Neural cell (in vitro differentiated cells): ENCODE results near the gene HIC2. TPM values are rescaled to one million over a fixed set of nuclear protein-coding genes. Genes with fewer than 3 reads are reported as not detected.
A peak's percentile ranks its signal among the peaks of the same experiment; 100 is the strongest.
"Not testable (repeated sequence)": the region's sequence is repeated elsewhere in the genome, so short reads cannot be mapped to it uniquely, and the experiment has no call there.

Source experiments
- H2AFZ ChIP-seq: fragments of 200-600, 300-800 bp; sonication (generic), shearing (Covaris generic); 2 replicates; pipeline ENCODE4 v1.6.0; 2014; ENCODE audit warnings: low read depth, mild to moderate bottlenecking, antibody characterized with exemption, low read length, moderate library complexity
- H3F3A ChIP-seq: fragments of 200-600 bp; shearing (Covaris generic); 2 replicates; pipeline ENCODE4 v1.6.1; 2016; ENCODE audit warnings: mild to moderate bottlenecking, moderate library complexity, mixed read lengths, antibody characterized with exemption, low read length; ENCODE audit not compliant: insufficient read depth, poor library complexity, severe bottlenecking
- H3K27ac ChIP-seq: fragments of 200-600, 300-800 bp; sonication (generic), shearing (Covaris generic); 2 replicates; pipeline ENCODE4 v1.5.1; 2014; ENCODE audit warnings: mild to moderate bottlenecking, low read length, moderate library complexity
- H3K27me3 ChIP-seq: fragments of 300-800, 200-600 bp; sonication (generic), shearing (Covaris generic); 2 replicates; pipeline ENCODE4 v1.6.0; 2014; ENCODE audit warnings: mild to moderate bottlenecking, low read depth, low read length, moderate library complexity; ENCODE audit not compliant: insufficient read depth
- H3K36me3 ChIP-seq: fragments of 300-800, 200-600 bp; sonication (generic), shearing (Covaris generic); 2 replicates; pipeline ENCODE4 v1.5.1; 2014; ENCODE audit warnings: mild to moderate bottlenecking, antibody characterized with exemption, low read length, moderate library complexity; ENCODE audit not compliant: insufficient read depth
- H3K4me2 ChIP-seq: fragments of 300-800, 200-600 bp; sonication (generic), shearing (Covaris generic); 2 replicates; pipeline ENCODE4 v1.6.0; 2014; ENCODE audit warnings: mild to moderate bottlenecking, low read length
- H3K4me3 ChIP-seq: fragments of 300-800, 200-600 bp; sonication (generic), shearing (Covaris generic); 2 replicates; pipeline ENCODE4 v1.5.1; 2014; ENCODE audit warnings: mild to moderate bottlenecking, low read length, moderate library complexity
- H3K79me2 ChIP-seq: fragments of 200-600 bp; shearing (Covaris generic); replicated peaks from 2 replicates; pipeline ENCODE4 v1.6.0; 2014; ENCODE audit warnings: mild to moderate bottlenecking, low read length, moderate library complexity; ENCODE audit not compliant: insufficient read depth
- H3K9ac ChIP-seq: fragments of 300-800, 200-600 bp; sonication (generic), shearing (Covaris generic); 2 replicates; pipeline ENCODE4 v1.6.1; 2016; ENCODE audit warnings: mild to moderate bottlenecking, low read length, mixed read lengths
- H3K9me2 ChIP-seq: fragments of 200-600 bp; shearing (Covaris generic); 2 replicates; pipeline ENCODE4 v1.6.1; 2016; ENCODE audit warnings: mild to moderate bottlenecking, low read length, mixed read lengths; ENCODE audit not compliant: insufficient read depth
- H3K9me3 ChIP-seq: fragments of 200-600, 300-800 bp; sonication (generic), shearing (Covaris generic); 2 replicates; pipeline ENCODE4 v1.6.1; 2016; ENCODE audit warnings: mild to moderate bottlenecking, mixed run types, low read length, moderate library complexity, mixed read lengths
- H4K20me1 ChIP-seq: fragments of 200-600 bp; shearing (Covaris generic); 2 replicates; pipeline ENCODE4 v1.6.1; 2016; ENCODE audit warnings: mild to moderate bottlenecking, mixed run types; ENCODE audit not compliant: insufficient read depth
- polyA minus RNA-seq: library from RNA; depleted of rRNA, polyadenylated mRNA; stranded (reverse); fragments of >200 nt; gene quantifications from 2 replicates; pipeline ENCODE4 v1.2.3, GENCODE V29; 2014
- polyA plus RNA-seq: library from polyadenylated mRNA; depleted of rRNA; stranded (reverse); fragments of >200 nt; gene quantifications from 2 replicates; pipeline ENCODE4 v1.2.3, GENCODE V29; 2014

HIC2 gene, protein sequence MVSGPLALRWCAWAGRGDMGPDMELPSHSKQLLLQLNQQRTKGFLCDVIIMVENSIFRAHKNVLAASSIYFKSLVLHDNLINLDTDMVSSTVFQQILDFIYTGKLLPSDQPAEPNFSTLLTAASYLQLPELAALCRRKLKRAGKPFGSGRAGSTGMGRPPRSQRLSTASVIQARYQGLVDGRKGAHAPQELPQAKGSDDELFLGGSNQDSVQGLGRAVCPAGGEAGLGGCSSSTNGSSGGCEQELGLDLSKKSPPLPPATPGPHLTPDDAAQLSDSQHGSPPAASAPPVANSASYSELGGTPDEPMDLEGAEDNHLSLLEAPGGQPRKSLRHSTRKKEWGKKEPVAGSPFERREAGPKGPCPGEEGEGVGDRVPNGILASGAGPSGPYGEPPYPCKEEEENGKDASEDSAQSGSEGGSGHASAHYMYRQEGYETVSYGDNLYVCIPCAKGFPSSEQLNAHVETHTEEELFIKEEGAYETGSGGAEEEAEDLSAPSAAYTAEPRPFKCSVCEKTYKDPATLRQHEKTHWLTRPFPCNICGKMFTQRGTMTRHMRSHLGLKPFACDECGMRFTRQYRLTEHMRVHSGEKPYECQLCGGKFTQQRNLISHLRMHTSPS
- 19.0 and 25.6 TPM in 2 replicates for polyA plus RNA-seq
- polyA minus RNA-seq = 50.0 and 50.6 TPM in 2 replicates

GRCh38 chr22:21417227-21417746, at the start of gene HIC2:
TSS of gene HIC2 (plus strand) at chr22:21417371. CDS start at chr22:21442832, 25,461 bp downstream.
- H2AFZ ChIP-seq, H3F3A ChIP-seq, H3K9me2 ChIP-seq, H3K36me3 ChIP-seq, H4K20me1 ChIP-seq, H3K79me2 ChIP-seq, H3K4me2 ChIP-seq, H3K27me3 ChIP-seq, H3K9me3 ChIP-seq: not testable (repeated sequence)
- Histone ChIP-seq H3K27ac (peak within 1 kb of the TSS; percentile 56), H3K9ac (peak within 1 kb of the TSS; percentile 62), H3K4me3 (peak within 1 kb of the TSS; percentile 46)

DNA sequence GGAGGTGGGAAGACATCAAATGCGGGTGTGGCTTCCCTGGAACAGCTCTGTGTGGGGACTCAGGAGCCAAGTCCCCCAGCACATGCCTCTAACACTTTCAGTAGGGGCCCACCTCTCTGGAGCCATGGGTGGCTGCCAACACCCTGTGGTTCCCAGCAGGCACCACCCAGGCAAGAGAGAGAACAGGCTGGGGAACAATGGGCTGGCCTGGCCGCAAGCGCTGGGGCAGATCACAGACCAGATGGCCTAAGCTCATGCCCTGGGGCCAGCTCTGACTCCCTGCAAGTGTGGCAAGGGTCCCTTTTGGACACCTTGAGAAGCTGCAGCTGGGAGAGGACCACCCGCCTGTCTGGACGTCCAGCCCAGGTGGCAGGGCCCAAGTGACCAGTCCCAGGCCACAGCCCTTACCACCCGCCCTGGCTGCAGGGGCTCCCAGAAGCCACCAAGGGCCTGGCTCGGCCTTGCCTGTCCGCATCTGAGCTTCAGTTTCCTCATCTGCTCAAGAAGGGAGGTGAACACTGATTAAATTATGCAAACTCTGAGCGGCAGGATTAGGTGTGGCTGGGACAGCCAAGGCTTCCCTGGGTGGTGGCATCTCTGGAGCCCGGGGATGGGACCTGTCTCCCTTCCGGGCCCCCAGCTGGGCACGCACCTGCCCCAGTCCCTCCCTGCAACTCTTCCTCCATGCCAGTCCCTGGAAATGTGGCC, 48.4 kb upstream of the HIC2 start:
- H3K9ac ChIP-seq, H3K36me3 ChIP-seq, H3F3A ChIP-seq, H3K27ac ChIP-seq, H2AFZ ChIP-seq, H4K20me1 ChIP-seq, H3K79me2 ChIP-seq, H3K9me3 ChIP-seq, H3K9me2 ChIP-seq, H3K4me3 ChIP-seq, H3K4me2 ChIP-seq, H3K27me3 ChIP-seq: not testable (repeated sequence)

GRCh38 chr22:21375880-21376279, 41.3 kb upstream of the HIC2 start:
- H3K9me3 ChIP-seq, H2AFZ ChIP-seq, H3K27me3 ChIP-seq, H3K4me2 ChIP-seq, H3K9ac ChIP-seq, H3K9me2 ChIP-seq, H3K27ac ChIP-seq, H4K20me1 ChIP-seq, H3K4me3 ChIP-seq, H3F3A ChIP-seq, H3K36me3 ChIP-seq, H3K79me2 ChIP-seq: not testable (repeated sequence)

GRCh38 chr22:21383701-21384467, 33.3 kb upstream of the HIC2 start, which contains the start of gene RIMBP3B:
TSS of gene RIMBP3B (plus strand) at chr22:21383751. CDS start at chr22:21383859, 108 bp downstream.
- H3K4me3 ChIP-seq, H3K79me2 ChIP-seq, H3K27ac ChIP-seq, H3K9me2 ChIP-seq, H2AFZ ChIP-seq, H3F3A ChIP-seq, H3K27me3 ChIP-seq, H3K9ac ChIP-seq, H3K4me2 ChIP-seq, H4K20me1 ChIP-seq, H3K9me3 ChIP-seq, H3K36me3 ChIP-seq: not testable (repeated sequence)

GRCh38 chr22:21384468-21385357, 32.5 kb upstream of the HIC2 start:
- not testable (repeated sequence) for H2AFZ ChIP-seq, H3K9me3 ChIP-seq, H3K4me2 ChIP-seq, H3K27me3 ChIP-seq, H3K9ac ChIP-seq, H3K9me2 ChIP-seq, H4K20me1 ChIP-seq, H3K27ac ChIP-seq, H3F3A ChIP-seq, H3K79me2 ChIP-seq, H3K4me3 ChIP-seq, H3K36me3 ChIP-seq

DNA sequence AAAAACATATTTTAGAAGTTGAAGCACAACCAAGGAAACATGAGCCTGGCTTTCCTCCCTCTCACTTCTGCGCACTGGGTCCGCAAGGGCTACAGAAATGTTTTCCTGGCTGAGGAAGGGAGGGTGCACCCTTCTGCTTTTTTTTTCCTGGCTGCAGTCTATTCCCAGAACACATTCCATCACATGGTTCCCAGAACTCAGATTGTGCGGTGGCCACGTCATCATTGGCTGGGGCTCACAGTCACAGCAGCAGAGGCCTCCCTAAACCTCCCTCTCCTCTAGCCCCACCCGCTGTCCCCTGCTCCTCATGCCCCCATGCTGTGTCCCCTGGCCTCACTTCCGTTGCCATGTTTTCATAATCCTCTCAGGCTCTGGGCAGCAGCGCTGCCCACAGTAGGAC, 27.7 kb upstream of the HIC2 start:
- H3K9ac ChIP-seq, H3K36me3 ChIP-seq, H3K4me3 ChIP-seq, H3K4me2 ChIP-seq, H3K9me3 ChIP-seq, H3F3A ChIP-seq, H3K27me3 ChIP-seq, H3K9me2 ChIP-seq, H2AFZ ChIP-seq, H3K79me2 ChIP-seq, H3K27ac ChIP-seq, H4K20me1 ChIP-seq: not testable (repeated sequence)

DNA sequence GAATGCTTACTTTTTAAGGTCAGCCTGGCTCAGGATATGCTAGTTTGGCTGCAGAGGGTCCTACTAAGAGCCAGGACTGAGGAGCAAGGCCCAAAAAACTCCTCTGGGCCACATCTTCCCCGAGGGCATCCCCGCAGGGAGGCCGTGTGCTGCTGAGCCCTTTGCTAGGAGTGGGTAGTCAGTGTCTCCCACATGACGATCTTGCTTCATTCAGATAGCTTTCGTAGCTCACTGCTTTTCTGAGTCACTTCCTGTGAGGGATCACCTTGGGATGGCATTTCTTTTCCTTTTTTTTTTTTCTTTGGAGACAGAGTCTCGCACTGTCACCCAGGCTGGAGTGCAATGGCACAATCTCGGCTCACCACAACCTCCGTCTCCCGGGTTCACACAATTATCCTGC, 27.2 kb upstream of the HIC2 start:
- not testable (repeated sequence) for H3K27me3 ChIP-seq, H3K9me3 ChIP-seq, H3K9me2 ChIP-seq

More for the DNA sequence above, 27.2 kb upstream of the HIC2 start:
- H3F3A ChIP-seq, H3K9ac ChIP-seq, H2AFZ ChIP-seq, H3K36me3 ChIP-seq, H3K4me2 ChIP-seq, H4K20me1 ChIP-seq, H3K79me2 ChIP-seq, H3K4me3 ChIP-seq, H3K27ac ChIP-seq: not testable (repeated sequence)
